Mesendoderm (in vitro differentiated cells): ENCODE results near the gene TDRD6. TPM values are rescaled to one million over a fixed set of nuclear protein-coding genes. Genes with fewer than 3 reads are reported as not detected.
A peak's percentile ranks its signal among the peaks of the same experiment; 100 is the strongest.

Experiments
- DNase-seq: peaks from one replicate; pipeline ENCODE4 v3.0.0; 2013
- H2AK5ac ChIP-seq: 2 replicates; pipeline ENCODE4 v1.6.1; 2013; ENCODE audit warnings: low read length, inconsistent platforms
- H2BK120ac ChIP-seq: 2 replicates; pipeline ENCODE4 v1.6.1; 2013; ENCODE audit warnings: low read depth, mild to moderate bottlenecking, low read length, moderate library complexity, mixed read lengths
- H2BK15ac ChIP-seq: replicated peaks from 2 replicates; pipeline ENCODE4 v1.6.1; 2013; ENCODE audit warnings: low read depth, mild to moderate bottlenecking, moderate library complexity
- H2BK5ac ChIP-seq: 2 replicates; pipeline ENCODE4 v1.6.1; 2013; ENCODE audit warnings: low read length, inconsistent platforms
- H3K18ac ChIP-seq: 2 replicates; pipeline ENCODE4 v1.6.1; 2013; ENCODE audit warnings: mild to moderate bottlenecking, low read length, mixed read lengths
- H3K23ac ChIP-seq: one replicate; pipeline ENCODE4 v1.6.1; 2013; ENCODE audit warnings: low read length
- H3K27ac ChIP-seq: 2 replicates; pipeline ENCODE4 v1.5.1; 2013; ENCODE audit warnings: low read depth, mild to moderate bottlenecking, inconsistent platforms, low read length, moderate library complexity
- H3K27me3 ChIP-seq: 2 replicates; pipeline ENCODE4 v1.6.1; 2013; ENCODE audit warnings: low read length, control low read depth, mild to moderate bottlenecking, inconsistent platforms; ENCODE audit not compliant: insufficient read depth, poor library complexity
- H3K36me3 ChIP-seq: 2 replicates; pipeline ENCODE4 v1.6.1; 2013; ENCODE audit warnings: low read length, inconsistent platforms; ENCODE audit not compliant: control insufficient read depth, insufficient read depth
- H3K4ac ChIP-seq: one replicate; pipeline ENCODE4 v1.6.1; 2013; ENCODE audit warnings: low read depth, mild to moderate bottlenecking, low read length, moderate library complexity
- H3K4me1 ChIP-seq: 2 replicates; pipeline ENCODE4 v1.6.1; 2013; ENCODE audit warnings: low read depth, low read length, inconsistent platforms; ENCODE audit not compliant: control insufficient read depth
- H3K4me2 ChIP-seq: 2 replicates; pipeline ENCODE4 v1.6.1; 2013; ENCODE audit warnings: low read length
- H3K4me3 ChIP-seq: 2 replicates; pipeline ENCODE4 v1.5.1; 2013; ENCODE audit warnings: mild to moderate bottlenecking, low read length
- H3K56ac ChIP-seq: one replicate; pipeline ENCODE4 v1.6.1; 2013; ENCODE audit warnings: low read length
- H3K79me1 ChIP-seq: 2 replicates; pipeline ENCODE4 v1.6.1; 2013; ENCODE audit warnings: low read length, inconsistent platforms
- H3K79me2 ChIP-seq: 2 replicates; pipeline ENCODE4 v1.6.1; 2013; ENCODE audit warnings: mild to moderate bottlenecking, low read length; ENCODE audit not compliant: control insufficient read depth, insufficient read depth
- H3K9ac ChIP-seq: 2 replicates; pipeline ENCODE4 v1.6.1; 2013; ENCODE audit warnings: low read length, inconsistent platforms
- H4K5ac ChIP-seq: one replicate; pipeline ENCODE4 v1.6.1; 2013; ENCODE audit warnings: low read length
- H4K8ac ChIP-seq: one replicate; pipeline ENCODE4 v1.6.1; 2013; ENCODE audit warnings: low read depth, mild to moderate bottlenecking, control low read depth, low read length, moderate library complexity
- WGBS: extraction: QIAGEN DNeasy Blood & Tissue Kit; methylation state at CpG from one replicate; pipeline ENCODE4 v1.1.7; 2013; ENCODE audit warnings: low lambda C conversion rate, missing lambda C conversion rate; ENCODE audit not compliant: insufficient coverage; ENCODE audit errors: extremely low coverage; 5-methylcytosine and 5-hydroxymethylcytosine counted together
- polyA plus RNA-seq, 2 experiments: library from polyadenylated mRNA; stranded (reverse); fragments of 200-250 nt; gene quantifications; one replicate each; pipeline ENCODE4 v1.2.3, GENCODE V29; 2013

TDRD6 gene
- 0.01 TPM for polyA plus RNA-seq (2013, experiment 1 of 2)
- under 0.01 TPM for polyA plus RNA-seq (2013, experiment 2 of 2)

DNA sequence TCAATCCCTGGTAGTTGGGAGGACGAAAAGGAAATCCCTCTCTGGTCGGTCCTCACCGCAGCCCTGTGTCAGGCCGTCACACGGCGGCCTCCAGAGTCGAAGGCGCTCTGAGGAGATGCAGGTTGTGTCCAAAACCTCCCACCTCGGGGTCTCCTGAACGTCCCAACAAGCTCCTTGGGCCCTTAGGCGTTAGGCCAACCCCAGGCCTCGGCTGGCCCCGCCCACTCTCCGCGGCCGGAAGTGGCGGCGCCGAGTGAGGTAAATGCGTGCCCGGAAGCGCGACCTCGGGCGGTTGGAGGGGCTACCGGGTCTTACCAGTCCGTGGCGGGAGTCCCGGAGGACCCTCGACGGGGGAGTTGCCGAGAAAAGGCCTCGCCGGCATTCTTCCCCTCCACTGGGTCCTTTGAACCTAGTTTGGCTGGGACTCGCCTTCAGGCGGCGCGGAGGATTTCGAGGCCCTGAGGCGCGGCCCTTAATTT, at the start of gene TDRD6:
TDRD6 (plus strand) TSS at position 267 of the 479 bp plus-strand sequence. CDS start 244 bp downstream, outside the sequence.
- Histone ChIP-seq H3K4me1 (no peaks in the 10 kb centered on the region), H3K79me2 (no peaks in the 10 kb centered on the region), H3K79me1 (no peaks in the 10 kb centered on the region), H2BK15ac (no peak within 1 kb of the TSS), H3K27ac (no peak within 1 kb of the TSS), H3K4me2 (no peak within 1 kb of the TSS), H3K9ac (no peak within 1 kb of the TSS), H4K8ac (no peak within 1 kb of the TSS), H3K4me3 (no peak within 1 kb of the TSS), H3K36me3 (no peaks in the 10 kb centered on the region), H3K27me3 (no peaks in the 10 kb centered on the region), H3K23ac (no peak within 1 kb of the TSS), H2BK5ac (no peak within 1 kb of the TSS), H4K5ac (no peak within 1 kb of the TSS), H3K18ac (no peak within 1 kb of the TSS), H3K56ac (no peak within 1 kb of the TSS), H2BK120ac (no peak within 1 kb of the TSS), H3K4ac (no peak within 1 kb of the TSS), H2AK5ac (no peak within 1 kb of the TSS)
- no CpG with 5 or more reads among the region's 41 CpGs for WGBS
- DNase-seq = no peak

DNA sequence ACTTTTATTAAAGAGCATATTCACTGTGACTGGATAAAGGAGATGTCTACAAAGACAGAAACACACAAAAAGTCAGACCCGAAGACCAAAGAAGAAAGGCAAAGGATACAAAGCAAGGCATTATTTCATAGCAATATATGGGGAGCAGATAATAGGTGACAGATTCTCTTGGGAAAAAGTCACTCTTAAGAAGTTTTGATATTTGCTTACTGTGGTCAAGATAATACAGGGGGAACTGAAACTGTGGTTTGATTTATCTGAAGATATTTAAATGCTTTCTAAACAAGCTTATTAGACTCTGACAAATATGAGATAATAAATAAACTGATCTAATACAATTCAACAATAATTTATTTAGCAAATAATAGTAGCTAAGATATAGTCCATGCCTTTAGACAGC, 49.8 kb upstream of the TDRD6 start:
- Histone ChIP-seq H4K5ac (no peak overlapping the region), H3K4me3 (no peak overlapping the region)
- WGBS = no CpG with 5 or more reads among the region's 1 CpG

DNA sequence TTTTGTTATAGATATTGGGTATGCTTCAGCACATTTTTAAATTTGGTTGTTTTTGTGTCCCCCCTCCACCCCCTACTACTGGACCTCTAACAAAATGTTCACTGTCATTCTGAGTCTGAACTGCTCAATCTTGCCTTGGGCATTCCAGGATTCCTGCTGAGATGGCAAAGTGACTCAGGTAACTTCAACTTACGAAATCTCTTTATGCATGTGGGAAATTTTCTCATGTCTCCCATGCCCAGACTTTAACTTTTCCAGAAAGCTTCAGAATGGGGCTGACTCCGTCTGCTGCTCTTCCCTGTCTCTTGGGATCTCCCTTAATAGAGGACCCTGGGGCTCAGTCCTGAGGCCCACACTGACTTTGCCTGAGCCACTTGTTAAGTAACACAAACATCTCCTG, 49.0 kb upstream of the TDRD6 start:
- H3K27ac ChIP-seq = no peak overlapping the region
- no peak overlapping the region for H2BK120ac ChIP-seq
- H2AK5ac ChIP-seq = no peak overlapping the region
- H3K56ac ChIP-seq = no peak overlapping the region
- peak overlapping the region; percentile 16 for H3K4ac ChIP-seq
- no peaks in the 10 kb centered on the region for H3K79me2 ChIP-seq
- H3K27me3 ChIP-seq = no peaks in the 10 kb centered on the region
- peak; percentile 74 for DNase-seq
- no peaks in the 10 kb centered on the region for H3K36me3 ChIP-seq
- no peak overlapping the region for H4K8ac ChIP-seq
- no peak overlapping the region for H2BK15ac ChIP-seq
- no peak overlapping the region for H3K4me3 ChIP-seq
- no CpG with 5 or more reads among the region's 2 CpGs for WGBS
- H3K4me1 ChIP-seq = no peaks in the 10 kb centered on the region
- H3K18ac ChIP-seq = no peak overlapping the region
- H3K79me1 ChIP-seq = no peaks in the 10 kb centered on the region
- no peak overlapping the region for H2BK5ac ChIP-seq
- no peak overlapping the region for H3K9ac ChIP-seq
- H3K23ac ChIP-seq = no peak overlapping the region
- no peak overlapping the region for H4K5ac ChIP-seq
- H3K4me2 ChIP-seq = no peak overlapping the region

More for the DNA sequence above, 49.8 kb upstream of the TDRD6 start:
- DNase-seq = no peak
- Histone ChIP-seq H3K79me2 (no peaks in the 10 kb centered on the region), H2BK15ac (no peak overlapping the region), H3K4ac (no peak overlapping the region), H3K27me3 (no peaks in the 10 kb centered on the region), H3K36me3 (no peaks in the 10 kb centered on the region), H3K56ac (no peak overlapping the region), H3K4me2 (no peak overlapping the region), H3K23ac (no peak overlapping the region), H2AK5ac (no peak overlapping the region), H4K8ac (no peak overlapping the region), H3K4me1 (no peaks in the 10 kb centered on the region), H2BK5ac (no peak overlapping the region), H3K27ac (no peak overlapping the region), H3K18ac (no peak overlapping the region), H3K9ac (no peak overlapping the region), H2BK120ac (no peak overlapping the region), H3K79me1 (no peaks in the 10 kb centered on the region)

- H3K27me3 ChIP-seq = no peaks in the 10 kb centered on the region
- H3K23ac ChIP-seq = no peak overlapping the region
- no peak for DNase-seq
- no peak overlapping the region for H3K9ac ChIP-seq
- H3K18ac ChIP-seq = no peak overlapping the region
- H3K27ac ChIP-seq = no peak overlapping the region
- H3K4me2 ChIP-seq = no peak overlapping the region
- H2AK5ac ChIP-seq = no peak overlapping the region
- WGBS = no CpG with 5 or more reads among the region's 4 CpGs
- no peaks in the 10 kb centered on the region for H3K79me2 ChIP-seq
- H3K36me3 ChIP-seq = no peaks in the 10 kb centered on the region
- H3K4me1 ChIP-seq = no peaks in the 10 kb centered on the region
- H3K56ac ChIP-seq = no peak overlapping the region
- no peak overlapping the region for H4K5ac ChIP-seq
- H2BK120ac ChIP-seq = no peak overlapping the region
- H3K4me3 ChIP-seq = no peak overlapping the region
- H2BK15ac ChIP-seq = no peak overlapping the region
- no peaks in the 10 kb centered on the region for H3K79me1 ChIP-seq
- no peak overlapping the region for H2BK5ac ChIP-seq
- no peak overlapping the region for H4K8ac ChIP-seq
- H3K4ac ChIP-seq = no peak overlapping the region
Measured at GRCh38 chr6:46642928-46643751, 44.5 kb upstream of the TDRD6 start.

- no peaks in the 10 kb centered on the region for H3K36me3 ChIP-seq
- H3K4me3 ChIP-seq = no peak overlapping the region
- no peak overlapping the region for H3K4me2 ChIP-seq
- H2AK5ac ChIP-seq = no peak overlapping the region
- H3K79me1 ChIP-seq = no peaks in the 10 kb centered on the region
- no peak overlapping the region for H2BK15ac ChIP-seq
- H3K27me3 ChIP-seq = no peaks in the 10 kb centered on the region
- no peak overlapping the region for H4K5ac ChIP-seq
- no peaks in the 10 kb centered on the region for H3K79me2 ChIP-seq
- no peak overlapping the region for H3K56ac ChIP-seq
- H3K23ac ChIP-seq = no peak overlapping the region
- no peak overlapping the region for H2BK120ac ChIP-seq
- no CpG with 5 or more reads among the region's 1 CpG for WGBS
- DNase-seq = no peak
- H3K18ac ChIP-seq = no peak overlapping the region
- H3K27ac ChIP-seq = no peak overlapping the region
- H3K9ac ChIP-seq = no peak overlapping the region
- H2BK5ac ChIP-seq = no peak overlapping the region
- H4K8ac ChIP-seq = no peak overlapping the region
- H3K4ac ChIP-seq = no peak overlapping the region
- H3K4me1 ChIP-seq = no peaks in the 10 kb centered on the region
Measured at GRCh38 chr6:46645265-46645664, 42.4 kb upstream of the TDRD6 start.
